Endothelial cell of umbilical vein (primary cell): ENCODE results near the gene MCU.

Source experiments
- EZH2 ChIP-seq: IDR thresholded peaks from 2 replicates; pipeline ENCODE4 v1.6.1; 2012; ENCODE audit warnings: borderline replicate concordance, low read depth, mild to moderate bottlenecking, moderate library complexity, low read length, inconsistent platforms; ENCODE audit not compliant: severe bottlenecking
- GATA2 ChIP-seq: IDR thresholded peaks from 2 replicates; pipeline ENCODE4 v1.7.0; 2011; ENCODE audit warnings: low read depth, mild to moderate bottlenecking, moderate library complexity, mixed read lengths, low read length; ENCODE audit not compliant: insufficient read length, insufficient read depth
- JUN ChIP-seq: IDR thresholded peaks from 2 replicates; pipeline ENCODE4 v1.6.1; 2011; ENCODE audit warnings: borderline replicate concordance, low read depth; ENCODE audit not compliant: insufficient read length, insufficient read depth
- POLR2A ChIP-seq: IDR thresholded peaks from 2 replicates; pipeline ENCODE4 v1.6.1; 2012; ENCODE audit warnings: low read depth, mild to moderate bottlenecking, control low read depth, low read length
- POLR2AphosphoS5 ChIP-seq: IDR thresholded peaks from 2 replicates; pipeline ENCODE4 v1.6.1; 2012; ENCODE audit warnings: low read depth, mild to moderate bottlenecking, control low read depth, low read length, moderate library complexity; ENCODE audit not compliant: insufficient read depth
- TF ChIP-seq, protein P1 (sequence below), 2 donors: IDR thresholded peaks; 1 replicate in 1 of 2; 2 replicates in 1 of 2; pipeline ENCODE4 v1.5.1; 2011; ENCODE audit warnings: low read length in 2 of 2, mild to moderate bottlenecking in 2 of 2, moderate library complexity in 2 of 2, control low read depth in 1 of 2, inconsistent platforms in 1 of 2, low read depth in 1 of 2; ENCODE audit not compliant: insufficient read depth in 1 of 2; ENCODE audit errors: extremely low read depth in 1 of 2
- TF ChIP-seq, protein P2 (sequence below): IDR thresholded peaks from 2 replicates; pipeline ENCODE4 v1.6.1; 2011; ENCODE audit not compliant: insufficient read depth, insufficient read length

DNA sequence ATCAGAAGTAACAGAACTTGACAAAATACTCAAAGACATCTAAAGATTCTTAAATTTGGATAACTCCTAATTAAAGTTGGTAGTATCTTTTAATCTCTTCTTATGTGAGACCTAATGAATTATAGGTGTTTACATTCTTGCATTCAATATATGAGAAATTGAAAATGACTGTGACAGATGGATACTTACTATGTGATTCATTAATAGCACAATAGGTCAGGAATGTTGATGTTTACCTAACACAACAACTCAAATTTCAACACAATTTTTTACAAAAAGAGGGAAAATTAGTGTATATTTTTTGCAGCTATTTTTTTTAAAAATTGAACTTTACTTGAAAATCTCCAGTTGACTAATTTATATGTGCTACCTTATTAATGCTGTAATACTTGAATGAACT is 31.7 kb upstream of the MCU start:
- TF ChIP-seq, protein P1, sequence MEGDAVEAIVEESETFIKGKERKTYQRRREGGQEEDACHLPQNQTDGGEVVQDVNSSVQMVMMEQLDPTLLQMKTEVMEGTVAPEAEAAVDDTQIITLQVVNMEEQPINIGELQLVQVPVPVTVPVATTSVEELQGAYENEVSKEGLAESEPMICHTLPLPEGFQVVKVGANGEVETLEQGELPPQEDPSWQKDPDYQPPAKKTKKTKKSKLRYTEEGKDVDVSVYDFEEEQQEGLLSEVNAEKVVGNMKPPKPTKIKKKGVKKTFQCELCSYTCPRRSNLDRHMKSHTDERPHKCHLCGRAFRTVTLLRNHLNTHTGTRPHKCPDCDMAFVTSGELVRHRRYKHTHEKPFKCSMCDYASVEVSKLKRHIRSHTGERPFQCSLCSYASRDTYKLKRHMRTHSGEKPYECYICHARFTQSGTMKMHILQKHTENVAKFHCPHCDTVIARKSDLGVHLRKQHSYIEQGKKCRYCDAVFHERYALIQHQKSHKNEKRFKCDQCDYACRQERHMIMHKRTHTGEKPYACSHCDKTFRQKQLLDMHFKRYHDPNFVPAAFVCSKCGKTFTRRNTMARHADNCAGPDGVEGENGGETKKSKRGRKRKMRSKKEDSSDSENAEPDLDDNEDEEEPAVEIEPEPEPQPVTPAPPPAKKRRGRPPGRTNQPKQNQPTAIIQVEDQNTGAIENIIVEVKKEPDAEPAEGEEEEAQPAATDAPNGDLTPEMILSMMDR (IDR thresholded peaks at IDR 0.05; ENCODE audit: extremely low read depth in 1 of 2, insufficient read depth in 1 of 2, low read depth in 1 of 2, low read length in 2 of 2) = no peak
- TF ChIP-seq EZH2 (no peak), POLR2A (no peak), POLR2AphosphoS5 (no peak), JUN (no peak), GATA2 (no peak)
- TF ChIP-seq, protein P2, sequence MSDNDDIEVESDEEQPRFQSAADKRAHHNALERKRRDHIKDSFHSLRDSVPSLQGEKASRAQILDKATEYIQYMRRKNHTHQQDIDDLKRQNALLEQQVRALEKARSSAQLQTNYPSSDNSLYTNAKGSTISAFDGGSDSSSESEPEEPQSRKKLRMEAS = no peak
